Heart right ventricle (tissue), 16 donors: ENCODE data around the gene CDK10. TPM values are rescaled to one million over a fixed set of nuclear protein-coding genes. Genes with fewer than 3 reads are reported as not detected.
"Not testable (repeated sequence)": the region's sequence is repeated elsewhere in the genome, so short reads cannot be mapped to it uniquely, and the experiment has no call there.

ENCODE experiments used
- ATAC-seq, 8 donors: fragments of 200-7000 bp; cut with Tn5 transposase; one replicate each; pipeline ENCODE4 v1.9.1; 2020; ENCODE audit warnings: mild to moderate bottlenecking in 8 of 8, moderate library complexity in 8 of 8, moderate number of reproducible peaks in 1 of 8
- DNase-seq, 2 donors: peaks; one replicate each; pipeline ENCODE4 v3.0.0-alpha.2; 2020
- H3K27ac ChIP-seq, 10 donors: fragments of 200-600 bp; sonication (generic) in 2 of 10; one replicate each; pipeline versions ENCODE4 v1.5.0 to v1.8.0; 2020 to 2022; ENCODE audit warnings: mild to moderate bottlenecking in 3 of 10
- H3K27me3 ChIP-seq, 7 donors: fragments of 200-600 bp; one replicate each; pipeline ENCODE4 v1.8.0; 2021 to 2022; ENCODE audit warnings: mild to moderate bottlenecking in 2 of 7
- H3K36me3 ChIP-seq, 9 donors: fragments of 200-600 bp; sonication (generic) in 1 of 9; one replicate each; pipeline versions ENCODE4 v1.5.0 to v1.8.0; 2020 to 2022; ENCODE audit warnings: mild to moderate bottlenecking in 2 of 9
- H3K4me1 ChIP-seq, 9 donors: fragments of 200-600 bp; sonication (generic) in 1 of 9; one replicate each; pipeline versions ENCODE4 v1.5.0 to v1.8.0; 2020 to 2022; ENCODE audit warnings: mild to moderate bottlenecking in 4 of 9
- H3K4me3 ChIP-seq, 10 donors: fragments of 200-600 bp; sonication (generic) in 2 of 10; one replicate each; pipeline versions ENCODE4 v1.5.0 to v1.8.0; 2020 to 2022; ENCODE audit warnings: mild to moderate bottlenecking in 7 of 10, moderate library complexity in 2 of 10
- H3K9me3 ChIP-seq, 11 donors: fragments of 200-600 bp in 10 of 11; sonication (generic) in 2 of 11; one replicate each; pipeline versions ENCODE4 v1.5.0 to v1.8.0; 2013 to 2022; ENCODE audit warnings: mild to moderate bottlenecking in 2 of 11, control low read depth in 1 of 11, moderate library complexity in 1 of 11
- CTCF ChIP-seq, 9 donors: fragments of 200-600 bp; sonication (generic) in 2 of 9; IDR thresholded peaks; one replicate each; pipeline versions ENCODE4 v1.5.0 to v1.8.0; 2021 to 2022; ENCODE audit warnings: antibody characterized with exemption in 9 of 9, mild to moderate bottlenecking in 5 of 9, moderate library complexity in 1 of 9
- WGBS, 2 donors: extraction: QIAGEN DNeasy Blood & Tissue Kit; methylation state at CpG; one replicate each; pipeline ENCODE4 v1.1.7; 2013; ENCODE audit warnings: inconsistent platforms in 1 of 2; 5-methylcytosine and 5-hydroxymethylcytosine counted together
- intact Hi-C, 10 donors: fragments of 100-400 bp; cut with DNase I; formaldehyde crosslinking; loops; one replicate each; pipeline versions ENCODE4 v1.11.1 to v1.14.2; 2022
- polyA plus RNA-seq, 2 donors: library from polyadenylated mRNA; stranded (reverse); fragments of 200-250 nt; gene quantifications; one replicate each; pipeline ENCODE4 v1.2.3, GENCODE V29; 2013
- total RNA-seq, 10 donors: library from RNA; stranded (reverse); fragmentation: NEBNext Ultra II Directional in 3 of 10; extraction: Animal tissue kit (Norgen Biotek cat#: 25700) in 3 of 10; gene quantifications; one replicate each; pipeline versions ENCODE4 v1.2.1 to v1.2.4, GENCODE V29; 2021 to 2023
- donor health status: Arrhythmogenic right ventricular cardiomyopathy.
- donor health status: ischemic (EF 13 %, LVEDD 7.1; RV severe dilation, severe dysfunction).
- donor health status: healthy with polysubstance abuse.
- donor health status: DM: no; HTN: yes; CAD: no.
- donor health status: DM: no; HTN: no; CAD: no.
- donor health status: ischemic (EF 25% LVEDD 6.9; RV normal size, moderate dysfunction).
- donor health status: ischemic (EF 25% LVEDD 5.7; RV mildly dilated, moderate dysfunction).
- donor health status: healthy.
- donor health status: DM: yes; HTN: yes; CAD: no.
- donor health status: Ischemic cardiomyopathy.
- donor health status: ischemic (EF 35%, LVEDD 5.7; RV mildly dilated, moderate dysfunction).
- donor health status: nonischemic (EF 11% LVEDD 7.7; RV severe dilation, severe dysfunction).
- donor health status: DM: yes; HTN: yes; CAD: no.
- donor health status: PGD.
- donor health status: ischemic (EF 29% LVEDD 5.4; RV normal size, mild dysfunction).
- donor health status: nonischemic (EF 23%, LVEDD 6.1; RV moderate dilation, normal function).

Gene CDK10
- total and polyA plus RNA-seq, 12 donors, result 14.7 to 63.4 (median 21.7) TPM

GRCh38 chr16:89691986-89692569 lies 5.6 kb downstream of the CDK10 start:
- no peaks in the 10 kb centered on the region for H3K9me3 ChIP-seq
- no peak for TF ChIP-seq CTCF (IDR thresholded peaks at IDR 0.05)
- no peak overlapping the region for H3K4me3 ChIP-seq
- intact Hi-C loops, result no loop called here
- ATAC-seq (no peak), DNase-seq (no peak)
- H3K4me1 ChIP-seq, result peaks cover 4 to 16% (median 8%) of the 10 kb centered on the region in 9 donors
- 87 to 95% methylated on average over 13 of the region's 13 CpGs for WGBS, 2 donors
- H3K36me3 ChIP-seq, result peaks cover 0 to 78% (median 10%) of the 10 kb centered on the region in 9 donors
- no peaks in the 10 kb centered on the region for H3K27me3 ChIP-seq
- no peak overlapping the region for H3K27ac ChIP-seq

- TF ChIP-seq CTCF (IDR thresholded peaks at IDR 0.05), result no peak
- Histone ChIP-seq H3K27ac (no peak overlapping the region), H3K36me3 (peaks cover 0 to 88% (median 10%) of the 10 kb centered on the region in 9 donors), H3K9me3 (no peaks in the 10 kb centered on the region), H3K27me3 (no peaks in the 10 kb centered on the region), H3K4me1 (peaks cover 0 to 7% (median 0%) of the 10 kb centered on the region in 9 donors), H3K4me3 (no peak overlapping the region)
- intact Hi-C loops, result no loop called here
- ATAC-seq, result no peak
- no peak for DNase-seq
- WGBS, 2 donors, result 92 to 94% methylated on average over 11 of the region's 11 CpGs
Measured at GRCh38 chr16:89693289-89693731, 6.8 kb downstream of the CDK10 start.

- DNase-seq, result no peak
- WGBS, 2 donors, result 89 to 90% methylated on average over 32 of the region's 32 CpGs
- Histone ChIP-seq H3K27ac (no peak overlapping the region), H3K4me1 (peaks cover 0 to 7% (median 0%) of the 10 kb centered on the region in 9 donors), H3K27me3 (no peaks in the 10 kb centered on the region), H3K9me3 (no peaks in the 10 kb centered on the region), H3K4me3 (no peak overlapping the region), H3K36me3 (peaks cover 0 to 86% (median 10%) of the 10 kb centered on the region in 9 donors)
- intact Hi-C loops, result no loop called here
- TF ChIP-seq CTCF (IDR thresholded peaks at IDR 0.05), result no peak
- ATAC-seq, result no peak
Measured at GRCh38 chr16:89693931-89694783, 7.7 kb downstream of the CDK10 start.

- intact Hi-C loops, H3K27ac ChIP-seq, H3K4me3 ChIP-seq, H3K9me3 ChIP-seq, ATAC-seq, DNase-seq, H3K27me3 ChIP-seq: not testable (repeated sequence)
- H3K36me3 ChIP-seq, result peaks cover 0 to 82% (median 10%) of the 10 kb centered on the region in 9 donors
- H3K4me1 ChIP-seq, result peaks cover 0 to 12% (median 4%) of the 10 kb centered on the region in 9 donors
- WGBS, 2 donors, result 90 to 92% methylated on average over 11 to 23 of the region's 23 CpGs
Measured at GRCh38 chr16:89694784-89695085, 8.2 kb downstream of the CDK10 start.
